HepG2 (cell line): ENCODE measurements around the gene PKD2L1. TPM values are rescaled to one million over a fixed set of nuclear protein-coding genes. Genes with fewer than 3 reads are reported as not detected.

ENCODE experiments used
- ATAC-seq: fragments of 200-7000 bp; cut with Tn5 transposase; 3 replicates; pipeline ENCODE4 v1.9.1; 2020; ENCODE audit warnings: mild to moderate bottlenecking, moderate library complexity
- BruUV-seq: library from RNA; stranded (reverse); fragments of 400-500 nt; replicated peaks from 2 replicates; lab custom pipeline; 2021; lab: Mats Ljungman, UMichigan
- CTCF ChIA-PET: fragments of 300-600 bp; formaldehyde crosslinking; extraction: SDS; loops from one replicate; lab custom pipeline; 2021; ENCODE audit warnings: low total read pairs, inconsistent platforms, low intra/inter-chr PET ratio; lab: Yijun Ruan, JAX
- POLR2A ChIA-PET: fragments of 350-600 bp; sonication (Branson Sonifier 250); formaldehyde crosslinking; loops from one replicate; lab custom pipeline; 2020; ENCODE audit warnings: antibody characterized with exemption, inconsistent platforms; lab: Yijun Ruan, JAX
- DNase-seq: peaks from one replicate; pipeline ENCODE4 v3.0.0-alpha.2; 2015; ENCODE audit warnings: low spot score
- FAIRE-seq: peaks from 3 replicates; lab custom pipeline; 2011; peaks lifted over from hg19 to GRCh38; lab: Jason Lieb, UNC
- H2AFZ ChIP-seq: one replicate; pipeline ENCODE4 v1.6.1; 2011; ENCODE audit warnings: low read length, inconsistent platforms
- H3K27ac ChIP-seq: fragments of 300-600 bp; 3 replicates; pipeline ENCODE4 v1.8.0; 2011; ENCODE audit warnings: mixed run types, mild to moderate bottlenecking, mixed read lengths, low read length, inconsistent platforms; ENCODE audit not compliant: insufficient read depth; ENCODE audit errors: extremely low read length
- H3K27me3 ChIP-seq, 2 experiments: fragments of 200-600 bp in 1 of 2; 2 replicates in 1 of 2; 3 replicates in 1 of 2; pipeline versions ENCODE4 v1.6.0 to v1.8.0; 2011; ENCODE audit warnings: low read length in 2 of 2, mild to moderate bottlenecking in 2 of 2, moderate library complexity in 2 of 2, inconsistent platforms in 1 of 2; ENCODE audit not compliant: insufficient read depth in 2 of 2, control insufficient read depth in 1 of 2
- H3K36me3 ChIP-seq, 2 experiments: fragments of 200-600 bp in 1 of 2; replicated peaks in 1 of 2; 2 replicates in 1 of 2; 3 replicates in 1 of 2; pipeline versions ENCODE4 v1.5.1 to v1.8.0; 2011; ENCODE audit warnings: low read length in 2 of 2, inconsistent platforms in 1 of 2; ENCODE audit not compliant: insufficient read depth in 2 of 2, control insufficient read depth in 1 of 2
- H3K4me1 ChIP-seq: 2 replicates; pipeline ENCODE4 v1.5.1; 2012; ENCODE audit warnings: low read length, inconsistent platforms; ENCODE audit not compliant: insufficient read depth
- H3K4me2 ChIP-seq: 2 replicates; pipeline ENCODE4 v1.6.0; 2011; ENCODE audit warnings: low read depth, low read length, inconsistent platforms
- H3K4me3 ChIP-seq, 3 experiments: fragments of 200-600 bp in 1 of 3; sonication (generic), shearing (Covaris generic) in 1 of 3; replicated peaks in 1 of 3; 2 replicates each; pipeline ENCODE4 v1.5.1; 2011 to 2016; ENCODE audit warnings: low read length in 3 of 3, inconsistent platforms in 2 of 3, low read depth in 2 of 3, mild to moderate bottlenecking in 2 of 3, control low read depth in 1 of 3, mixed read lengths in 1 of 3; ENCODE audit not compliant: insufficient read depth in 1 of 3
- H3K79me2 ChIP-seq: one replicate; pipeline ENCODE4 v1.6.1; 2011; ENCODE audit warnings: low read length, inconsistent platforms; ENCODE audit not compliant: insufficient read depth
- H3K9ac ChIP-seq: 2 replicates; pipeline ENCODE4 v1.6.0; 2011; ENCODE audit warnings: mild to moderate bottlenecking, low read depth, low read length, inconsistent platforms; ENCODE audit not compliant: insufficient read depth
- H3K9me3 ChIP-seq: 2 replicates; pipeline ENCODE4 v1.5.1; 2012; ENCODE audit warnings: mild to moderate bottlenecking, low read length
- H4K20me1 ChIP-seq: 2 replicates; pipeline ENCODE4 v1.6.0; 2011; ENCODE audit warnings: inconsistent platforms, mild to moderate bottlenecking, low read length, moderate library complexity; ENCODE audit not compliant: insufficient read depth
- BCLAF1 ChIP-seq: fragments of 450-650 bp; IDR thresholded peaks from 2 replicates; pipeline ENCODE4 v1.6.1; 2017; ENCODE audit warnings: mild to moderate bottlenecking
- FOXA1 ChIP-seq, 2 experiments: fragments of 450-650 bp in 1 of 2; sonication (generic) in 1 of 2; formaldehyde crosslinking in 1 of 2; IDR thresholded peaks; 2 replicates each; pipeline versions ENCODE4 v1.4.0 to v1.6.1; 2016 to 2020; ENCODE audit warnings: missing genetic modification reagents in 1 of 2
- HNF4A ChIP-seq: sonication (generic); formaldehyde crosslinking; IDR thresholded peaks from 2 replicates; pipeline ENCODE4 v1.4.0; 2020; ENCODE audit warnings: missing genetic modification reagents
- RARA ChIP-seq: IDR thresholded peaks from 2 replicates; pipeline ENCODE4 v1.6.1; 2016; ENCODE audit warnings: missing genetic modification reagents, missing compliant biosample characterization
- RARG ChIP-seq: sonication (generic); formaldehyde crosslinking; IDR thresholded peaks from 2 replicates; pipeline ENCODE4 v1.4.0; 2020; ENCODE audit warnings: low read depth, mild to moderate bottlenecking, missing genetic modification reagents
- ZBTB1 ChIP-seq: sonication (generic); formaldehyde crosslinking; IDR thresholded peaks from 2 replicates; pipeline ENCODE4 v1.4.0; 2020; ENCODE audit warnings: missing genetic modification reagents, borderline replicate concordance
- ZBTB25 ChIP-seq: IDR thresholded peaks from 2 replicates; pipeline ENCODE4 v1.6.1; 2018; ENCODE audit warnings: missing genetic modification reagents
- ZBTB43 ChIP-seq: sonication (generic); formaldehyde crosslinking; conservative IDR thresholded peaks from 2 replicates; pipeline ENCODE4 v1.4.0; 2020; ENCODE audit warnings: missing genetic modification reagents
- ZNF24 ChIP-seq: fragments of 450-650 bp; IDR thresholded peaks from 2 replicates; pipeline ENCODE4 v1.6.1; 2017; ENCODE audit warnings: antibody characterized with exemption, mild to moderate bottlenecking
- ZNF343 ChIP-seq: sonication (generic); formaldehyde crosslinking; IDR thresholded peaks from 2 replicates; pipeline ENCODE4 v1.4.0; 2020; ENCODE audit warnings: mild to moderate bottlenecking, missing genetic modification reagents
- ZNF441 ChIP-seq: sonication (generic); formaldehyde crosslinking; IDR thresholded peaks from 2 replicates; pipeline ENCODE4 v1.7.0; 2021; ENCODE audit warnings: missing genetic modification reagents, borderline replicate concordance
- ZNF709 ChIP-seq: sonication (generic); formaldehyde crosslinking; IDR thresholded peaks from 2 replicates; pipeline ENCODE4 v1.5.0; 2020; ENCODE audit warnings: mild to moderate bottlenecking, missing genetic modification reagents
- ZNF878 ChIP-seq: sonication (generic); formaldehyde crosslinking; IDR thresholded peaks from 2 replicates; pipeline ENCODE4 v1.8.1; 2023; ENCODE audit warnings: mild to moderate bottlenecking, missing genetic modification reagents, moderate library complexity
- ZSCAN21 ChIP-seq: sonication (generic); formaldehyde crosslinking; IDR thresholded peaks from 2 replicates; pipeline ENCODE4 v1.8.0; 2022; ENCODE audit warnings: mild to moderate bottlenecking, missing genetic modification reagents, moderate library complexity, borderline replicate concordance
- WGBS: methylation state at CpG from one replicate; pipeline ENCODE4 v1.1.6; 2017; ENCODE audit warnings: low lambda C conversion rate; 5-methylcytosine and 5-hydroxymethylcytosine counted together
- in situ Hi-C: cut with HindIII; loops from 2 replicates; pipeline ENCODE4 v1.10.0; 2017; ENCODE audit warnings: low pct_unique_long_range_greater_than_20kb; ENCODE audit not compliant: extremely low pct_ligation_motif_present
- intact Hi-C: fragments of 100-400 bp; cut with micrococcal nuclease; formaldehyde crosslinking; loops from one replicate; pipeline ENCODE4 v1.10.0; 2022; ENCODE audit not compliant: unreplicated experiment
- polyA plus RNA-seq, 8 experiments: library from polyadenylated mRNA; depleted of rRNA in 3 of 8; stranded (reverse) in 7 of 8; unstranded in 1 of 8; fragments of >200 nt; fragmentation: Illumina TruSeq in 4 of 8; extraction: Trizol in 4 of 8; gene quantifications; 2 replicates each; pipeline versions ENCODE4 v1.2.1 to v1.2.3, GENCODE V29; 2011 to 2016; ENCODE audit warnings: low read depth in 4 of 8, missing spikeins in 1 of 8, mixed read lengths in 1 of 8; ENCODE audit not compliant: insufficient read depth in 1 of 8
- total RNA-seq, 5 experiments: library from RNA; depleted of rRNA; stranded (reverse); fragments of >200 nt; fragmentation: Illumina TruSeq; extraction: Trizol; gene quantifications; 2 replicates each; pipeline ENCODE4 v1.2.3, GENCODE V29; 2016; ENCODE audit warnings: low read depth in 1 of 5
- TF ChIP-seq, protein P1 (sequence below): sonication (generic); formaldehyde crosslinking; IDR thresholded peaks from 2 replicates; pipeline ENCODE4 v1.4.0; 2020; ENCODE audit warnings: missing genetic modification reagents

PKD2L1 gene
- total and polyA plus RNA-seq, 2 of the 13 experiments (the other 11 are each of a cell fraction or from before 2014, with no cell fraction given) = 0.07 to 0.15 TPM

- no peaks in the 10 kb centered on the region; the same call in 1 of the 2 replicates for H4K20me1 ChIP-seq
- in situ Hi-C loops (no loop called here), intact Hi-C loops (loop anchor here (1.0 to 10.0 kb wide), 4 partner anchors 14 to 51 kb away; partner anchors contain the start of gene SCD)
- peak; percentile 99 for DNase-seq
- peaks cover 30% of the 10 kb centered on the region for H3K79me2 ChIP-seq
- TSS peak; percentile 91 for BruUV-seq
- H3K27me3 ChIP-seq = peaks cover 0 to 4% of the 10 kb centered on the region in 2 experiments; a peak in 1 of 5 replicates
- peak overlapping the region; percentile 97 for H3K9ac ChIP-seq
- under 1% methylated on average over 37 of the region's 45 CpGs for WGBS
- no peak overlapping the region for H2AFZ ChIP-seq
- peak; percentile 88 for ATAC-seq
- peak overlapping the region; percentile 84 for H3K4me2 ChIP-seq
- POLR2A ChIA-PET = interaction anchor here (0.7 to 6.4 kb wide), 20 partner anchors 12 to 622 kb away, joined by 3 to 287 read pairs (median 4); partner anchors contain the start of genes HIF1AN and SCD
- no peaks in the 10 kb centered on the region for H3K36me3 ChIP-seq
- H3K4me1 ChIP-seq = peaks cover 44% of the 10 kb centered on the region
- peak overlapping the region; percentile 100 for H3K27ac ChIP-seq
- peak overlapping the region; percentile 65 to 82 (median 74) for H3K4me3 ChIP-seq
- H3K9me3 ChIP-seq = no peaks in the 10 kb centered on the region
- FAIRE-seq = peak; percentile 68
- CTCF ChIA-PET = interaction anchor here (1.6 kb wide), 1 partner anchor 60 kb away, joined by 3 read pairs; no protein-coding TSS in a partner anchor
- TF ChIP-seq FOXA1 (IDR thresholded peaks at IDR 0.05) = no peak
- TF ChIP-seq FOXA1 (CRISPR knock-in tag; IDR thresholded peaks at IDR 0.05) = peak; percentile 80
- peak; percentile 12; the same call in 1 of the 2 replicates for TF ChIP-seq HNF4A
- TF ChIP-seq ZNF441 (CRISPR knock-in tag) = peak; percentile 9; the same call in 1 of the 2 replicates
- peak; percentile 78 for TF ChIP-seq ZSCAN21
- TF ChIP-seq ZBTB1 = no peak
- TF ChIP-seq ZBTB25 (CRISPR knock-in tag) = peak; percentile 2; the same call in 1 of the 2 replicates
- TF ChIP-seq RARA (CRISPR knock-in tag) = peak; percentile 90
- TF ChIP-seq ZNF878 (CRISPR knock-in tag) = peak; percentile 28; the same call in 1 of the 2 replicates
- TF ChIP-seq RARG = peak; percentile 12; the same call in 1 of the 2 replicates
- peak; percentile 64; the same call in 1 of the 2 replicates for TF ChIP-seq ZNF709
- no peak for TF ChIP-seq ZNF24
- TF ChIP-seq, protein P1, sequence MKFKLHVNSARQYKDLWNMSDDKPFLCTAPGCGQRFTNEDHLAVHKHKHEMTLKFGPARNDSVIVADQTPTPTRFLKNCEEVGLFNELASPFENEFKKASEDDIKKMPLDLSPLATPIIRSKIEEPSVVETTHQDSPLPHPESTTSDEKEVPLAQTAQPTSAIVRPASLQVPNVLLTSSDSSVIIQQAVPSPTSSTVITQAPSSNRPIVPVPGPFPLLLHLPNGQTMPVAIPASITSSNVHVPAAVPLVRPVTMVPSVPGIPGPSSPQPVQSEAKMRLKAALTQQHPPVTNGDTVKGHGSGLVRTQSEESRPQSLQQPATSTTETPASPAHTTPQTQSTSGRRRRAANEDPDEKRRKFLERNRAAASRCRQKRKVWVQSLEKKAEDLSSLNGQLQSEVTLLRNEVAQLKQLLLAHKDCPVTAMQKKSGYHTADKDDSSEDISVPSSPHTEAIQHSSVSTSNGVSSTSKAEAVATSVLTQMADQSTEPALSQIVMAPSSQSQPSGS (CRISPR knock-in tag) = peak; percentile 16; the same call in 1 of the 2 replicates
- no peak for TF ChIP-seq ZBTB43 (CRISPR knock-in tag)
- TF ChIP-seq BCLAF1 = no peak
- TF ChIP-seq ZNF343 = no peak
Measured at GRCh38 chr10:100373298-100374199, 43.5 kb upstream of the PKD2L1 start.
